Measurements from ENCODE around the gene SLC26A9.
"Not testable (repeated sequence)": the region's sequence is repeated elsewhere in the genome, so short reads cannot be mapped to it uniquely, and the experiment has no call there.

The SLC26A9 gene

GRCh38 chr1:205889006-205889405, 54.2 kb downstream of the SLC26A9 start:
- not testable (repeated sequence) for DNase-seq

DNA sequence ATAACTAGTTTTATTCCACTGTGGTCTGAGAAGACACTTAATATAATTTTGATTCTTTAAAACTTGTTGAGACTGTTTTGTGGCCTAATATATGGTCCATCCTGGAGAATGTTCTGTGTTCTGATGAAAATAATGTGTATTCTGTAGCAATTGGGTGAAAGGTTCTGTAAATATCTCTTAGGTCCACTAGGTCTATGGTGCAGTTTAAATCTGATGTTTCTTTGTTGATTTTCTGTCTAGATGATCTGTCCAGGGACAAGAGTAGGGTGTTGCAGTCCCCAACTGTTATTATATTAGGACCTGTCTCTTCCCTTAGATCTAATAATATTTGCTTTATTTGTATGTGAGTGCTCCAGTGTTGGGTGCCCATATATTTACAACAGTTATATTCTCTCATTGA, 59.5 kb downstream of the SLC26A9 start:
- DNase-seq = no peak

DNA sequence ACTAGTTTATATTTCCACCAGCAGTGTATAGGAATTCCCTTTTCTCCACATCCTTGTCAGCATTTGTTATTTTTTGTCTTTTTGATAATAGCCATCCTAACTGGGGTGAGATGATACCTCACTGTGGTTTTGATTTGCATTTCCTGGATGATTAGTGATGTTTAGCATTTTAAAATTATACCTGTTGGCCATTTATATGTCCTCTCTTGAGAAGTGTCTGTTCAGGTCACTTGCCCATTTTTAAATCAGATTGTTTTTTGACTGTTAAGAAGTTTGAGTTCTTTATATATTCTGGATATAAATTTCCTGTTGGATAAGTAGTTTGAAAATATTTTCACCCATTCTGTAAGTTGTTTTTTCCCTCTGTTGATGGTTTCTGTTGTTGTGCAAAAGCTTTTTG, 62.3 kb downstream of the SLC26A9 start:
- no peak for DNase-seq

DNA sequence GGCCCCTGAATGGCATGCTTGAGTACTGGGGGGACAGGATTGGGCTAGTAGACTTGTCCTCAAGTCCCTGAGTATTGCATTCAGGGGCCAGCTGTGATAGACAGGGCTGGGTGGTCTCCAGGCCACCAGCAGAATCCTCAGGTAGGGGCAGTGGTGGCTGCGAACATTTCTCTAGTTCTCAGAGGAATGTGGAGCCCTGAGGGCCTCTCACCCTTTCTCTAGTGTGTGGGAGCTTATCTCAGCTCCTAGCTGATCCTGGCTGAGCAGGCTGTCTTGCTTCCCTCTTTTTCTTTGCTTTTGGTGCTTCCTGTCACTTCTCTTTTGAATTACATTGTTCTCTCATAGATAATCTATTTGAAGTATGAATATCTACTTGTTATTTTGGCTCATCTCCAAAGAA, 63.3 kb downstream of the SLC26A9 start:
- DNase-seq = no peak

DNA sequence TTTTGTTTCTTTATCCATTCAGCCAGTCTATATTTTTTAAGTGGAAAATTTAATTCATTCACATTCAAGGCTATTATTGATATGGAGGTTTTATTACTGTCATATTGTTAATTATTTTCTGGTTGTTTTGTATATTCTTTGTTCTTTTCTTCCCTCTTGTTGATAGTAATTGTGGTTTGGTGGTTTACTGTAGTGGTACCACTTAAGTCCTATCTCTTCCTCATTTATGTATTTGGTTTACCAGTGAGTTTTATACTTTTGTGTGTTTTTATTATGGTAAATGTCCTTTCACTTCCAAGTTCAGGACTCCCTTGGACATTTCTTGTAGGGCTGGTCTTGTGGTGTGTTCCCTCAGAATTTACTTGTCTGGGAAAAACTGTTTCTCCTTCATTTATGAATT, 65.2 kb downstream of the SLC26A9 start:
- no peak for DNase-seq

DNA sequence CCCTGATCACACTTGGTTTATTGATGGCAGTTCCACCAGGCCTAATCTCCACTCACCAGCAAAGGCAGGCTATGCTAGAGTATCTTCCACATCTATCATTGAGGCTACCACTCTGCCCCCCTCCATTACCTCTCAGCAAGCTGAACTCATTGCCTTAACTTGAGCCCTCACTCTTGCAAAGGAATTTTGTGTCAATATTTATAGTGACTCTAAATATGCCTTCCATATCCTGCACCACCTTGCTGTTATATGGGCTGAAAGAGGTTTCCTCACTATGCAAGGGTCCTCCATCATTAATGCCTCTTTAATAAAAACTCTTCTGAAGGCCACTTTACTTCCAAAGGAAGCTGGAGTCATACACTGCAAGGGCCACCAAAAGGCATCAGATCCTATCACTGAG, 70.1 kb downstream of the SLC26A9 start:
- DNase-seq = not testable (repeated sequence)

DNA sequence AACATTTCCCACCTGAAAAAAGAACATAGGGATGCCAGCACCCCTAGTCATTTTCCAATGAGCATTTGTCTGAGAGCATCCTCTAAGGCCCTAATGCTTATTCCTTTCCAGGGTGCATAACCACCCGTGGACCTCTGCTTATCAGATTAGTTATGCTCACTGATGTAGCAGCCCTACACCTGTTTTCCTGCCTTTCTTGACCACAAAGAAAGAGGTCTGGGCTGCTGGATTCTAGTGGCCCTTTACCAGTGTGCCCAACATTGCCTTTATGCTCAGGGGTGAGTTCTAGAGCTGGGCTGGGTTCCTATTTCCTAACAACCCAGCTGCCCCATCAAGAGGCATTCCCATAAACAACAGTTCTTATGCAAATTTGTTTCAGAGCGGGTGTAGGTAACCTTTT, 73.0 kb downstream of the SLC26A9 start:
- no peak for DNase-seq
